H1 (cell line): Measurements from ENCODE around the gene PCDH19. TPM values are rescaled to one million over a fixed set of nuclear protein-coding genes. Genes with fewer than 3 reads are reported as not detected.

Experiments
- CTCF ChIA-PET: fragments of 300-600 bp; sonication (Branson Sonifier 250); formaldehyde crosslinking; loops from one replicate; lab custom pipeline; 2021; ENCODE audit not compliant: partially characterized antibody; lab: Charles Lee
- POLR2A ChIA-PET: fragments of 300-600 bp; sonication (Branson Sonifier 250); formaldehyde crosslinking; loops from one replicate; lab custom pipeline; 2021; ENCODE audit warnings: inconsistent platforms; ENCODE audit not compliant: partially characterized antibody; lab: Charles Lee
- DNase-seq, 2 experiments: peaks; one replicate each; pipeline versions ENCODE4 v3.0.0 to v3.0.0-alpha.2; 2010 to 2022; ENCODE audit warnings: low spot score in 2 of 2, low read depth in 1 of 2, mixed read lengths in 1 of 2
- FAIRE-seq: peaks from 2 replicates; lab custom pipeline; 2011; peaks lifted over from hg19 to GRCh38; lab: Jason Lieb, UNC
- H2AFZ ChIP-seq: 2 replicates; pipeline ENCODE4 v1.8.1; 2012; ENCODE audit warnings: low read length, inconsistent platforms
- H2AK5ac ChIP-seq: 2 replicates; pipeline ENCODE4 v1.6.1; 2013; ENCODE audit warnings: low read depth, low read length
- H2BK120ac ChIP-seq: replicated peaks from 2 replicates; pipeline ENCODE3; 2013; ENCODE audit warnings: low read depth, low read length, inconsistent platforms
- H2BK12ac ChIP-seq: 2 replicates; pipeline ENCODE4 v1.6.1; 2013; ENCODE audit warnings: low read depth, low read length
- H2BK15ac ChIP-seq: 2 replicates; pipeline ENCODE4 v1.6.1; 2013; ENCODE audit warnings: low read length
- H2BK20ac ChIP-seq: 2 replicates; pipeline ENCODE4 v1.6.1; 2013; ENCODE audit warnings: low read length
- H2BK5ac ChIP-seq: 2 replicates; pipeline ENCODE4 v1.6.1; 2013; ENCODE audit warnings: low read depth, low read length
- H3K14ac ChIP-seq: 2 replicates; pipeline ENCODE4 v1.6.1; 2013; ENCODE audit warnings: inconsistent platforms; ENCODE audit not compliant: insufficient read length
- H3K18ac ChIP-seq: 2 replicates; pipeline ENCODE4 v1.6.1; 2013; ENCODE audit warnings: low read length; ENCODE audit errors: extremely low read depth
- H3K23ac ChIP-seq: 2 replicates; pipeline ENCODE4 v1.6.1; 2013; ENCODE audit warnings: inconsistent platforms; ENCODE audit not compliant: insufficient read length
- H3K23me2 ChIP-seq: 2 replicates; pipeline ENCODE4 v1.6.1; 2013; ENCODE audit warnings: low read depth, low read length
- H3K27ac ChIP-seq: 2 replicates; pipeline ENCODE4 v1.6.1; 2011; ENCODE audit warnings: low read depth, low read length, inconsistent platforms
- H3K27me3 ChIP-seq, 4 experiments: replicated peaks in 1 of 4; 1 replicate in 1 of 4; 2 replicates in 3 of 4; pipeline versions ENCODE4 v1.6.1 to v1.8.1; 2011 to 2013; ENCODE audit warnings: low read length in 3 of 4, mild to moderate bottlenecking in 3 of 4, inconsistent platforms in 2 of 4, mixed read lengths in 2 of 4, moderate library complexity in 1 of 4; ENCODE audit not compliant: control insufficient read depth in 3 of 4, insufficient read depth in 3 of 4; ENCODE audit errors: extremely low read depth in 1 of 4
- H3K36me3 ChIP-seq, 4 experiments: 2 replicates each; pipeline versions ENCODE4 v1.6.1 to v1.8.1; 2011 to 2013; ENCODE audit warnings: mild to moderate bottlenecking in 4 of 4, low read length in 3 of 4, moderate library complexity in 2 of 4, control low read depth in 1 of 4, inconsistent platforms in 1 of 4; ENCODE audit not compliant: insufficient read depth in 4 of 4, control insufficient read depth in 2 of 4
- H3K4ac ChIP-seq: replicated peaks from 2 replicates; pipeline ENCODE3; 2013; ENCODE audit warnings: low read length, low read depth, mixed read lengths, inconsistent platforms; ENCODE audit not compliant: insufficient read length
- H3K4me1 ChIP-seq, 4 experiments: replicated peaks in 1 of 4; 1 replicate in 1 of 4; 2 replicates in 3 of 4; pipeline versions ENCODE4 v1.6.1 to v1.8.1; 2011 to 2013; ENCODE audit warnings: low read length in 3 of 4, inconsistent platforms in 2 of 4, mixed read lengths in 1 of 4; ENCODE audit not compliant: insufficient read depth in 4 of 4, control insufficient read depth in 3 of 4
- H3K4me2 ChIP-seq, 2 experiments: 2 replicates each; pipeline versions ENCODE4 v1.6.1 to v1.8.1; 2011 to 2013; ENCODE audit warnings: low read depth in 2 of 2, low read length in 2 of 2, control low read depth in 1 of 2, inconsistent platforms in 1 of 2, mild to moderate bottlenecking in 1 of 2; ENCODE audit not compliant: insufficient read depth in 1 of 2
- H3K4me3 ChIP-seq, 4 experiments: fragments of 200-600, 300-600 bp in 1 of 4; sonication (generic), shearing (Covaris generic), sonication (Bioruptor Twin) in 1 of 4; 2 replicates each; pipeline versions ENCODE4 v1.5.1 to v1.8.1; 2011 to 2016; ENCODE audit warnings: low read length in 4 of 4, low read depth in 3 of 4, control low read depth in 2 of 4, inconsistent platforms in 2 of 4, mild to moderate bottlenecking in 2 of 4, mixed read lengths in 1 of 4, moderate library complexity in 1 of 4; ENCODE audit not compliant: insufficient read depth in 2 of 4; ENCODE audit errors: extremely low read depth in 1 of 4
- H3K56ac ChIP-seq: replicated peaks from 2 replicates; pipeline ENCODE3; 2013; ENCODE audit warnings: low read depth, mild to moderate bottlenecking, mixed read lengths, low read length, inconsistent platforms; ENCODE audit not compliant: insufficient read length
- H3K79me1 ChIP-seq: 2 replicates; pipeline ENCODE4 v1.6.1; 2013; ENCODE audit warnings: low read depth, low read length, control low read depth
- H3K79me2 ChIP-seq, 2 experiments: 2 replicates each; pipeline versions ENCODE4 v1.6.1 to v1.8.1; 2012 to 2013; ENCODE audit warnings: low read length in 2 of 2, mild to moderate bottlenecking in 2 of 2, inconsistent platforms in 1 of 2; ENCODE audit not compliant: insufficient read depth in 2 of 2, control insufficient read depth in 1 of 2
- H3K9ac ChIP-seq, 4 experiments: replicated peaks in 1 of 4; 1 replicate in 1 of 4; 2 replicates in 3 of 4; pipeline versions ENCODE4 v1.6.1 to v1.8.1; 2011 to 2013; ENCODE audit warnings: low read depth in 3 of 4, low read length in 3 of 4, control low read depth in 2 of 4, mild to moderate bottlenecking in 2 of 4, moderate library complexity in 2 of 4, inconsistent platforms in 1 of 4; ENCODE audit errors: extremely low read depth in 1 of 4
- H3K9me3 ChIP-seq, 2 experiments: 2 replicates each; pipeline versions ENCODE4 v1.6.1 to v1.8.1; 2012 to 2013; ENCODE audit warnings: mild to moderate bottlenecking in 2 of 2, moderate library complexity in 2 of 2, control low read depth in 1 of 2, inconsistent platforms in 1 of 2, low read depth in 1 of 2, low read length in 1 of 2, mixed read lengths in 1 of 2; ENCODE audit not compliant: insufficient read depth in 2 of 2
- H4K20me1 ChIP-seq, 2 experiments: replicated peaks in 1 of 2; 2 replicates each; pipeline versions ENCODE3 to v1.8.1; 2011 to 2013; ENCODE audit warnings: inconsistent platforms in 2 of 2, low read length in 2 of 2, mild to moderate bottlenecking in 1 of 2; ENCODE audit not compliant: insufficient read depth in 2 of 2, control insufficient read depth in 1 of 2
- H4K5ac ChIP-seq: 2 replicates; pipeline ENCODE4 v1.6.1; 2013; ENCODE audit warnings: low read length, low read depth, mixed read lengths, inconsistent platforms; ENCODE audit not compliant: insufficient read length
- H4K8ac ChIP-seq: 2 replicates; pipeline ENCODE4 v1.8.0; 2013; ENCODE audit warnings: mild to moderate bottlenecking, moderate library complexity, low read length, inconsistent platforms; ENCODE audit not compliant: insufficient read depth; ENCODE audit errors: extremely low read depth
- H4K91ac ChIP-seq: replicated peaks from 2 replicates; pipeline ENCODE3; 2013; ENCODE audit warnings: low read length, mixed read lengths, inconsistent platforms; ENCODE audit not compliant: insufficient read length
- ASH2L ChIP-seq: fragments of 200-600, 300-600 bp; sonication (generic); IDR thresholded peaks from one replicate; pipeline ENCODE4 v1.7.1; 2017; ENCODE audit warnings: low read length
- ATF3 ChIP-seq: IDR thresholded peaks from 2 replicates; pipeline ENCODE4 v1.6.1; 2011; ENCODE audit warnings: low read depth, mild to moderate bottlenecking, low read length; ENCODE audit not compliant: insufficient read depth
- CHD2 ChIP-seq: IDR thresholded peaks from 2 replicates; pipeline ENCODE4 v1.6.1; 2012; ENCODE audit warnings: low read length, improper control_type of control experiment
- CTCF ChIP-seq, 3 experiments: IDR thresholded peaks; 1 replicate in 2 of 3; 2 replicates in 1 of 3; pipeline versions ENCODE4 v1.5.1 to v1.6.1; 2011; ENCODE audit warnings: low read length in 3 of 3, mild to moderate bottlenecking in 3 of 3, inconsistent platforms in 2 of 3, low read depth in 1 of 3, moderate library complexity in 1 of 3; ENCODE audit not compliant: insufficient read depth in 1 of 3; ENCODE audit errors: control extremely low read depth in 1 of 3
- EZH2 ChIP-seq: fragments of 200-600 bp; sonication (generic); IDR thresholded peaks from 2 replicates; pipeline ENCODE4 v1.7.1; 2012; ENCODE audit warnings: low read depth, mild to moderate bottlenecking, moderate library complexity, low read length, inconsistent platforms; ENCODE audit not compliant: severe bottlenecking
- POU5F1 ChIP-seq: IDR thresholded peaks from 2 replicates; pipeline ENCODE4 v1.6.1; 2011; ENCODE audit warnings: low read depth, mild to moderate bottlenecking, low read length, moderate library complexity
- RAD21 ChIP-seq, 2 experiments: IDR thresholded peaks in 1 of 2; conservative IDR thresholded peaks in 1 of 2; 2 replicates each; pipeline ENCODE4 v1.6.1; 2011; ENCODE audit warnings: low read depth in 2 of 2, low read length in 2 of 2, improper control_type of control experiment in 1 of 2, inconsistent platforms in 1 of 2, mild to moderate bottlenecking in 1 of 2, moderate library complexity in 1 of 2
- RNF2 ChIP-seq: fragments of 200-900, 300-1000 bp; sonication (generic); IDR thresholded peaks from 2 replicates; pipeline ENCODE4 v1.7.1; 2016; ENCODE audit warnings: borderline replicate concordance, low read depth, mild to moderate bottlenecking, antibody characterized with exemption, low read length; ENCODE audit not compliant: poor library complexity, severe bottlenecking; ENCODE audit errors: missing control alignments
- SIX5 ChIP-seq: IDR thresholded peaks from 2 replicates; pipeline ENCODE4 v1.6.1; 2011; ENCODE audit warnings: mild to moderate bottlenecking, low read depth, low read length
- TAF7 ChIP-seq: optimal IDR thresholded peaks from 2 replicates; pipeline ENCODE3; 2011; ENCODE audit warnings: low read depth, mild to moderate bottlenecking, inconsistent platforms, low read length, moderate library complexity, borderline replicate concordance
- YY1 ChIP-seq: IDR thresholded peaks from 2 replicates; pipeline ENCODE4 v1.6.1; 2011; ENCODE audit warnings: low read depth, mild to moderate bottlenecking, low read length
- WGBS, 2 experiments: shearing (Covaris generic) in 1 of 2; methylation state at CpG; one replicate each; pipeline versions ENCODE4 v1.1.6 to v1.1.7; 2013 to 2015; ENCODE audit warnings: low lambda C conversion rate in 2 of 2, mixed read lengths in 2 of 2, inconsistent platforms in 1 of 2, low coverage in 1 of 2, missing lambda C conversion rate in 1 of 2; ENCODE audit not compliant: insufficient replicate concordance in 2 of 2, insufficient coverage in 1 of 2, insufficient read length in 1 of 2; ENCODE audit errors: extremely low coverage in 1 of 2, missing lambda C conversion rate in 1 of 2; 5-methylcytosine and 5-hydroxymethylcytosine counted together
- polyA plus RNA-seq, 7 experiments: library from polyadenylated mRNA; depleted of rRNA in 3 of 7; stranded (reverse) in 5 of 7; unstranded in 2 of 7; fragments of >200 nt in 5 of 7; fragments of 200-250 nt in 2 of 7; gene quantifications; 1 replicate in 5 of 7; 2 replicates in 1 of 7; 4 replicates in 1 of 7; pipeline versions ENCODE4 v1.2.1 to v1.2.3, GENCODE V29; 2011 to 2013; ENCODE audit warnings: missing spikeins in 2 of 7, mixed read lengths in 2 of 7
- total RNA-seq: library from RNA; stranded (reverse); fragmentation: NEBNext Ultra II Directional; extraction: Animal tissue kit (Norgen Biotek cat#: 25700); gene quantifications from 2 replicates; pipeline ENCODE4 v1.2.1, GENCODE V29; 2021

The PCDH19 gene
- total and polyA plus RNA-seq, 2 of the 8 experiments (the other 6 are each of a cell fraction or from before 2014, with no cell fraction given): 0.12 to 1.2 TPM

- CTCF ChIA-PET: no interaction called here
- no peaks in the 10 kb centered on the region for H3K36me3 ChIP-seq
- H2BK5ac ChIP-seq: no peak overlapping the region
- no peaks in the 10 kb centered on the region for H4K20me1 ChIP-seq
- no peaks in the 10 kb centered on the region for H3K79me1 ChIP-seq
- POLR2A ChIA-PET: no interaction called here
- H4K8ac ChIP-seq: no peak overlapping the region
- no peak overlapping the region for H3K4me2 ChIP-seq
- H2BK12ac ChIP-seq: no peak overlapping the region
- no peak overlapping the region for H3K4me3 ChIP-seq
- no peak overlapping the region for H3K4ac ChIP-seq
- H3K27ac ChIP-seq: no peak overlapping the region
- no peak overlapping the region for H4K91ac ChIP-seq
- H3K14ac ChIP-seq: no peak overlapping the region
- H2BK120ac ChIP-seq: no peak overlapping the region
- no peaks in the 10 kb centered on the region for H3K27me3 ChIP-seq
- H3K23me2 ChIP-seq: no peaks in the 10 kb centered on the region; the same call in 1 of the 2 replicates
- peaks cover 0 to 3% (median 0%) of the 10 kb centered on the region in 4 experiments; a peak in 1 of 7 replicates for H3K4me1 ChIP-seq
- no peak for FAIRE-seq
- no peak overlapping the region for H2AFZ ChIP-seq
- no peak overlapping the region for H3K23ac ChIP-seq
- H2BK15ac ChIP-seq: no peak overlapping the region
- no peaks in the 10 kb centered on the region for H3K9me3 ChIP-seq
- H4K5ac ChIP-seq: no peak overlapping the region
- no peak overlapping the region for H3K56ac ChIP-seq
- no peak overlapping the region for H2AK5ac ChIP-seq
- no peak overlapping the region for H3K18ac ChIP-seq
- DNase-seq: no peak
- no peaks in the 10 kb centered on the region for H3K79me2 ChIP-seq
- no peak overlapping the region for H2BK20ac ChIP-seq
- no peak overlapping the region for H3K9ac ChIP-seq
- 84% methylated on average over 3 of the region's 3 CpGs; no CpG with 5 or more reads in 1 of the 2 experiments for WGBS, 2 experiments
- TF ChIP-seq RAD21 (IDR thresholded peaks at IDR 0.05 in 1 of 2, conservative IDR thresholded peaks at IDR 0.05 in 1 of 2; ENCODE audit: low read depth in 2 of 2, low read length in 2 of 2): no peak
- TF ChIP-seq TAF7: no peak
- TF ChIP-seq CHD2: no peak
- no peak for TF ChIP-seq POU5F1
- TF ChIP-seq RNF2: no peak
- no peak for TF ChIP-seq ATF3
- TF ChIP-seq EZH2: no peak
- no peak for TF ChIP-seq ASH2L
- TF ChIP-seq YY1: no peak
- no peak for TF ChIP-seq CTCF (IDR thresholded peaks at IDR 0.05; ENCODE audit: control extremely low read depth in 1 of 3, insufficient read depth in 1 of 3, low read depth in 1 of 3, low read length in 3 of 3)
- no peak for TF ChIP-seq SIX5
These were observed 28.5 kb downstream of the PCDH19 start for GRCh38 chrX:100381619-100382018.
